CD4-positive, alpha-beta memory T cell (primary cell): Measurements from ENCODE around the gene HBEGF. TPM values are rescaled to one million over a fixed set of nuclear protein-coding genes. Genes with fewer than 3 reads are reported as not detected.
A peak's percentile ranks its signal among the peaks of the same experiment; 100 is the strongest.

Experiments used
- CTCF ChIA-PET: fragments of 350-600 bp; sonication (Branson Sonifier 250); formaldehyde crosslinking; loops from one replicate; lab custom pipeline; 2021; ENCODE audit warnings: inconsistent platforms; ENCODE audit not compliant: partially characterized antibody; lab: Charles Lee
- POLR2A ChIA-PET: fragments of 350-600 bp; sonication (Branson Sonifier 250); formaldehyde crosslinking; loops from one replicate; lab custom pipeline; 2021; ENCODE audit not compliant: partially characterized antibody; lab: Charles Lee
- DNase-seq, 5 donors: peaks; one replicate each; pipeline versions ENCODE4 v3.0.0 to v3.0.0-alpha.2; 2020 to 2022; ENCODE audit warnings: mixed read lengths in 1 of 5
- H3K27ac ChIP-seq: one replicate; pipeline ENCODE4 v1.7.0; 2013; ENCODE audit warnings: low read depth, low read length
- H3K27me3 ChIP-seq: 2 replicates; pipeline ENCODE4 v1.7.0; 2013; ENCODE audit warnings: mild to moderate bottlenecking, low read length, moderate library complexity; ENCODE audit not compliant: insufficient read depth
- H3K36me3 ChIP-seq: 2 replicates; pipeline ENCODE4 v1.7.0; 2013; ENCODE audit warnings: mild to moderate bottlenecking, low read length, moderate library complexity; ENCODE audit not compliant: insufficient read depth
- H3K4me1 ChIP-seq: 2 replicates; pipeline ENCODE4 v1.7.0; 2013; ENCODE audit warnings: mild to moderate bottlenecking, low read length, moderate library complexity; ENCODE audit not compliant: insufficient read depth
- H3K4me3 ChIP-seq, 2 donors: one replicate each; pipeline ENCODE4 v1.7.0; 2013; ENCODE audit warnings: low read length in 2 of 2, mild to moderate bottlenecking in 1 of 2
- H3K9me3 ChIP-seq, 2 donors: one replicate each; pipeline ENCODE4 v1.7.0; 2013; ENCODE audit warnings: low read length in 2 of 2, control low read depth in 1 of 2; ENCODE audit not compliant: control insufficient read depth in 1 of 2
- H3K27ac Mint-ChIP-seq, 7 donors: one replicate each; pipeline ENCODE4 v1.8.0; 2020 to 2021; ENCODE audit warnings: mixed read lengths in 7 of 7, mild to moderate bottlenecking in 6 of 7, inconsistent platforms in 3 of 7, moderate library complexity in 3 of 7
- H3K27me3 Mint-ChIP-seq, 2 donors: one replicate each; pipeline ENCODE4 v1.8.0; 2020 to 2021; ENCODE audit warnings: mixed read lengths in 2 of 2
- H3K36me3 Mint-ChIP-seq, 2 donors: one replicate each; pipeline ENCODE4 v1.8.0; 2020 to 2021; ENCODE audit warnings: mixed read lengths in 2 of 2, inconsistent platforms in 1 of 2, mild to moderate bottlenecking in 1 of 2
- H3K4me1 Mint-ChIP-seq, 4 donors: one replicate each; pipeline ENCODE4 v1.8.0; 2020 to 2021; ENCODE audit warnings: mixed read lengths in 4 of 4, mild to moderate bottlenecking in 1 of 4
- H3K4me3 Mint-ChIP-seq, 8 donors: one replicate each; pipeline ENCODE4 v1.8.0; 2020 to 2021; ENCODE audit warnings: mixed read lengths in 8 of 8, mild to moderate bottlenecking in 7 of 8, moderate library complexity in 6 of 8, inconsistent platforms in 3 of 8
- H3K9me3 Mint-ChIP-seq, 8 donors: one replicate each; pipeline ENCODE4 v1.8.0; 2020 to 2021; ENCODE audit warnings: mixed read lengths in 8 of 8, mild to moderate bottlenecking in 5 of 8, inconsistent platforms in 3 of 8, moderate library complexity in 1 of 8
- intact Hi-C: fragments of 100-400 bp; cut with micrococcal nuclease; formaldehyde crosslinking; loops from one replicate; pipeline ENCODE4 v1.15.1; 2023
- polyA plus RNA-seq, 2 donors: library from polyadenylated mRNA; unstranded; fragments of 300-500 nt; fragmentation: Illumina TruSeq; gene quantifications; one replicate each; pipeline ENCODE4 v1.2.3, GENCODE V29; 2021
- total RNA-seq, 2 experiments: library from RNA; stranded (reverse); gene quantifications; one replicate each; pipeline ENCODE4 v1.2.3, GENCODE V29; 2021

HBEGF gene
- total and polyA plus RNA-seq, 4 experiments from 2014 or later, result 0.52 to 2.4 (median 1.0) TPM

DNA sequence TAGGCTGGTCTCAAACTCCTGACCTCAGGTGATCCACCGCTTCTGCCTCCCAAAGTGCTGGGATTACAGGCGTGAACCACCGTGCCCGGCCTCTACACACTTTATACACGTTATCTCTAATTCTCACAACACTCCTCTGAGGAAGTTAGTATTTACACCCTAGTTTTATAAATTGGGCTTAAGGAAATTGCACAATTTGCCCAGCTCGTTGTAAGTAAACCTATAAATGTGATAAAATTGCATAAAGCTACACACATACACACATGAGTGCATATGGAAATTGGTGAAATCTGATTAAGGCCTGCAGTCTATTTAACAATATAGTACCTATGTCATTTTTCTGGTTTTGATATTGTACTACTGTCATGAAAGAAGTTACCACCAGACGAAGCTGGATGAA, 9.1 kb upstream of the HBEGF start:
- Histone ChIP-seq H3K27me3 (no peaks in the 10 kb centered on the region), H3K9me3 (no peaks in the 10 kb centered on the region), H3K36me3 (no peaks in the 10 kb centered on the region), H3K4me1 (peaks cover 17% of the 10 kb centered on the region), H3K4me3 (no peak overlapping the region), H3K27ac (no peak overlapping the region)
- no peak overlapping the region for H3K27ac Mint-ChIP-seq
- H3K36me3 Mint-ChIP-seq, result no peaks in the 10 kb centered on the region
- peaks cover 1 to 6% of the 10 kb centered on the region in 2 donors for H3K27me3 Mint-ChIP-seq
- H3K4me1 Mint-ChIP-seq, result peaks cover 14 to 22% (median 16%) of the 10 kb centered on the region in 4 donors
- no peak for DNase-seq
- no peaks in the 10 kb centered on the region for H3K9me3 Mint-ChIP-seq
- ChIA-PET POLR2A (no interaction called here), CTCF (interaction anchor here (0.7 to 16.4 kb wide), 13 partner anchors 9 to 364 kb away, joined by 3 to 518 read pairs (median 4); partner anchors contain the start of genes HBEGF and PFDN1)
- no peak overlapping the region for H3K4me3 Mint-ChIP-seq
- intact Hi-C loops, result loop anchor here (10.0 kb wide), 1 partner anchor 181 kb away; the partner anchor contains the start of gene CYSTM1

DNA sequence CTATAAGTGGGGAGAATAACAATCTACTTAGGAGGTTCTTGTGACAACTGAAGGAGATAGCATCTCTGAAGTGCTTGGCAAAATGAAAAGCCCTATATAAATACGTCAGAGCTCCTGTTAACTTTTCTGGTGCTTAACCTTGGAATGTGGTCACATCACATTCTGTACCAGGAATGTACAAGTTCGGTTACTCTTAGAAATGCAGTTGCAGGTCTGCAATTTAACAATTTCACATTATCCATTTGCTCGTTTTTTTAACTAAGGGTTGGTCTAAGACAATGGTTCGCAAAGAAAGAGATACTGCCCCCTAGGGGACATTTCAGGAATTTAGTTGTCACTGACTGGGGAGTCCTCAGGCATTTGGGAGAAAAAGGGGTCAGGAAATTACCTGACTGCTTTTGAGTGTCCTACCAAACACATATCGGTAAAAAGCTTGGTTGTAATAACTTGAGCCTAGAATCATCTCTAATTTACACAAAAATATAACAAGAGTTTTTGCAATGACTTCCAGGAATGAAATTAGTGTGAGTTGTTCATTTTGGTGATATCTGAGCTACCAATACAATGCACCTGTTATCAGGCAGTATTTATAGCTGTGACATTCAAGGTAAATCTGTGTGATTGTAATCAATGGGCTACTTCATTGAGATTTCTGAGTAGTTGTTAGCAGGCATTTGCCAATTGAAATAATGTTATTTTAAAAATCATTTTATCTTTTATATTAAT, 5.4 kb upstream of the HBEGF start:
- Histone ChIP-seq H3K36me3 (no peaks in the 10 kb centered on the region), H3K9me3 (no peaks in the 10 kb centered on the region), H3K27me3 (no peaks in the 10 kb centered on the region), H3K4me3 (no peak overlapping the region), H3K27ac (no peak overlapping the region), H3K4me1 (peaks cover 11% of the 10 kb centered on the region)
- Mint-ChIP-seq H3K36me3 (no peaks in the 10 kb centered on the region), H3K4me3 (peak overlapping the region in 3 of 8 donors; percentile 25 to 53 (median 49)), H3K27me3 (peaks cover 1 to 5% of the 10 kb centered on the region in 2 donors), H3K9me3 (peaks cover 0 to 2% (median 0%) of the 10 kb centered on the region in 8 donors), H3K4me1 (peaks cover 8 to 16% (median 11%) of the 10 kb centered on the region in 4 donors), H3K27ac (peak overlapping the region in 2 of 7 donors; percentile 19 to 61)
- CTCF ChIA-PET, result interaction anchor here (0.7 to 16.4 kb wide), 39 partner anchors 9 to 371 kb away, joined by 3 to 518 read pairs (median 4); partner anchors contain the start of genes IK, NDUFA2, PFDN1 and ZMAT2
- peak; percentile 70 to 81 (median 77) for DNase-seq
- POLR2A ChIA-PET, result interaction anchor here (1.0 to 1.3 kb wide), 2 partner anchors 107 to 112 kb away, joined by 3 to 4 read pairs; no protein-coding TSS in a partner anchor
- intact Hi-C loops, result loop anchor here (1.0 to 10.0 kb wide), 3 partner anchors 107 to 177 kb away; partner anchors contain the start of gene CYSTM1

DNA sequence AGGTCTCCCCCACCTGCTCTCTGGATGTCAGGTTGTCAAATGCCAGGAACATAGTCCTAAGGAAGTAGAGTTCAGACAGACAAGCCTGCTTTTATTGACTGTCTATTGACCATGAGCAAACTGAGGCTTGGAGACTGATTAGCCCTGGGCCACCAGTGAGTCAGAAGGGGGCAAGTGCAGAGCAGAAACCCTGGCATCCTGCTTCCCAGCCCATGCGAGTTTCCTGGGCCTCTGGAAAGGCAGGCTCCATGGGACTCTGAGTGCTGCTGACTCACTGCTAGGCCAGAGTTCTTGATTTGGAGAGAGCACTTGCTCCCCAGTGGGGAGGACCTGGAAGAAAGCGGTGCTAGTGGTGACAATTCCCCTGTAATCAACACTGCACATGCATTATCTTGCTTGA, 2.8 kb upstream of the HBEGF start:
- no peak for DNase-seq
- H3K36me3 ChIP-seq, result no peaks in the 10 kb centered on the region
- H3K9me3 ChIP-seq, result no peaks in the 10 kb centered on the region
- intact Hi-C loops, result loop anchor here (5.0 kb wide), 1 partner anchor 47 kb away; the partner anchor contains the start of gene PFDN1
- no peak overlapping the region for H3K27ac ChIP-seq
- no peaks in the 10 kb centered on the region for H3K27me3 ChIP-seq
- ChIA-PET POLR2A (no interaction called here), CTCF (interaction anchor here (0.6 to 16.4 kb wide), 8 partner anchors 9 to 304 kb away, joined by 3 to 518 read pairs (median 3); partner anchors contain the start of gene PFDN1)
- peaks cover 22% of the 10 kb centered on the region for H3K4me1 ChIP-seq
- Mint-ChIP-seq H3K9me3 (peaks cover 0 to 2% (median 0%) of the 10 kb centered on the region in 8 donors), H3K4me3 (peak overlapping the region in 1 of 8 donors; percentile 8), H3K27me3 (peaks cover 1 to 7% of the 10 kb centered on the region in 2 donors), H3K4me1 (peaks cover 14 to 33% (median 18%) of the 10 kb centered on the region in 4 donors), H3K36me3 (no peaks in the 10 kb centered on the region), H3K27ac (no peak overlapping the region)
- no peak overlapping the region for H3K4me3 ChIP-seq

DNA sequence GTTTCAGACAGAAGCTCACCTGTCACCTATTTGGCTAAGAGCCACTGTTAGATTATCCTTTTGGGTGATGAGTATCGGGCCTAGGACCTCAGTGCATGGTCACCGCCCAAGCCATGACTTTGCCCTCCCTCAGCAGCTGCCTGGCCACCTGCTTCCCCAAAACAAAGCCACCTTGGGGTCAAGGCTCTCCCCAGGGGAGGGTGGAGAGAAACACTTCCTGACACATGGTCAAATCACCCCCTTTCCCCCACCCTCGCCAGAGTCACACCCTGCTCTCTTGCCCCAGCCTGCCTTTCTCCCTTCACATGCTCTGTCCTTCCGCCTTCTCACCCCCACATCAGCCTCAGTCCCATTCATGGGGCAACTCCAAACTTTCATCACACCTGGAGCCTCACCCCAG, 1.7 kb upstream of the HBEGF start:
- Histone ChIP-seq H3K27me3 (no peaks in the 10 kb centered on the region), H3K27ac (no peak overlapping the region), H3K9me3 (no peaks in the 10 kb centered on the region), H3K4me3 (no peak overlapping the region), H3K4me1 (peaks cover 29% of the 10 kb centered on the region), H3K36me3 (no peaks in the 10 kb centered on the region)
- Mint-ChIP-seq H3K9me3 (peaks cover 0 to 2% (median 0%) of the 10 kb centered on the region in 8 donors), H3K36me3 (no peaks in the 10 kb centered on the region), H3K4me1 (peaks cover 19 to 44% (median 25%) of the 10 kb centered on the region in 4 donors), H3K4me3 (peak overlapping the region in 4 of 8 donors; percentile 24 to 79 (median 53)), H3K27ac (peak overlapping the region in 1 of 7 donors; percentile 59), H3K27me3 (peaks cover 1 to 7% of the 10 kb centered on the region in 2 donors)
- POLR2A ChIA-PET, result interaction anchor here (0.8 kb wide), 1 partner anchor 364 kb away, joined by 3 read pairs; no protein-coding TSS in a partner anchor
- no peak for DNase-seq
- intact Hi-C loops, result loop anchor here (5.0 kb wide), 1 partner anchor 46 kb away; the partner anchor contains the start of gene PFDN1
- CTCF ChIA-PET, result interaction anchor here (0.8 to 16.4 kb wide), 5 partner anchors 7 to 102 kb away, joined by 3 to 518 read pairs (median 12); partner anchors contain the start of gene SLC4A9

DNA sequence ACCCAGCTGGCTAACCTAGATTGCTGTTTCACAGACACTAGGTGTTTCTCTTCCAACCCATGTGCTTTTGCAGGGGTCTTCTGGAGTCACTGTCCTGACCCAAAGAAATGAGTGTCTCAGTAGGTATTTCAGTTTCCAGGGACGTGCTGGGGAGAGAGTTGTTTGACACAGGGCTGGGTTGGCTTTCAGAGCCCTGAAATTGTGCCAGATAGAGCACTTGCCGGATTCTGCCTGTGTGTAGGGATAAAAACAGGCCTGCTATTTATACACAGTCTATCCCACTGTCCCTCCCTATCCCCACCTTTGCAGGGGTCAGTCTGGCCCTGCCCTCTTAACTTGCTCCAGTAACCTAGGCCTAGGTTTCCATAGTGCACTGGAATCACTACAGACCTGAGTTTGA, 957 bp upstream of the HBEGF start:
- DNase-seq, result no peak
- intact Hi-C loops, result loop anchor here (5.0 kb wide), 1 partner anchor 45 kb away; the partner anchor contains the start of gene PFDN1
- H3K4me1 Mint-ChIP-seq, result peaks cover 26 to 51% (median 32%) of the 10 kb centered on the region in 4 donors
- Histone ChIP-seq H3K4me1 (peaks cover 36% of the 10 kb centered on the region), H3K36me3 (no peaks in the 10 kb centered on the region), H3K27me3 (no peaks in the 10 kb centered on the region), H3K9me3 (no peaks in the 10 kb centered on the region), H3K4me3 (no peak overlapping the region), H3K27ac (no peak overlapping the region)
- peaks cover 0 to 2% (median 0%) of the 10 kb centered on the region in 8 donors for H3K9me3 Mint-ChIP-seq
- CTCF ChIA-PET, result interaction anchor here (0.6 to 16.4 kb wide), 11 partner anchors 8 to 111 kb away, joined by 3 to 518 read pairs (median 6); partner anchors contain the start of gene SLC4A9
- H3K27ac Mint-ChIP-seq, result peak overlapping the region in 2 of 7 donors; percentile 42 to 74
- POLR2A ChIA-PET, result interaction anchor here (0.8 to 1.2 kb wide), 3 partner anchors 16 to 364 kb away, joined by 3 to 4 read pairs (median 3); no protein-coding TSS in a partner anchor
- no peaks in the 10 kb centered on the region for H3K36me3 Mint-ChIP-seq
- H3K27me3 Mint-ChIP-seq, result peaks cover 1 to 7% of the 10 kb centered on the region in 2 donors
- H3K4me3 Mint-ChIP-seq, result peak overlapping the region in 7 of 8 donors; percentile 38 to 86 (median 83)

DNA sequence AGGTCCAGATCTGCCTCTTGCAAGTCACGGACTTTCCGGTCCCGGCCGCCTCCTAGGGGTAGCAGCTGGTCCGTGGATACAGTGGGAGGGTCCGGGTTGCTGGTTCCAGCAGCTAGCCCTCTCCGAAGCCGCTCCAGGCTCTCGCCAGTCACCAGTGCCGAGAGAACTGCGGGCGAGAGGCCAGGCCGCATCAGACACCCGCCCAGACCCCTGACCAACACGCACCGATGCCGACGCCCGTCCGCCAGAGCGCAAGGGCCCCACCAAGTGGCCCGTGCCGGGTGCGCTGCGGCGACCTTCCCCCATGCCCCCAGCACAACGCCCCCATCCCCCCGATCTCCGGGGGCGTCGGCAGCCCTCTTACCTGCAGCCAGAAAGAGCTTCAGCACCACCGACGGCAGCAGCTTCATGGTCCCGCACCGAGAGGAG, 470 bp downstream of the HBEGF start:
- peak overlapping the region; percentile 27 for H3K27ac ChIP-seq
- peaks cover 0 to 2% (median 0%) of the 10 kb centered on the region in 8 donors for H3K9me3 Mint-ChIP-seq
- H3K9me3 ChIP-seq, result no peaks in the 10 kb centered on the region
- intact Hi-C loops, result loop anchor here (5.0 kb wide), 1 partner anchor 44 kb away; the partner anchor contains the start of gene PFDN1
- no peak for DNase-seq
- peak overlapping the region in 1 of 2 donors; percentile 28 for H3K4me3 ChIP-seq
- POLR2A ChIA-PET, result interaction anchor here (0.9 to 1.8 kb wide), 5 partner anchors 17 to 94 kb away, joined by 3 to 11 read pairs (median 3); partner anchors contain the start of gene PFDN1
- H3K36me3 ChIP-seq, result no peaks in the 10 kb centered on the region
- CTCF ChIA-PET, result interaction anchor here (0.6 to 16.4 kb wide), 17 partner anchors 9 to 374 kb away, joined by 3 to 518 read pairs (median 4); partner anchors contain the start of gene SLC4A9
- peaks cover 26 to 57% (median 36%) of the 10 kb centered on the region in 4 donors for H3K4me1 Mint-ChIP-seq
- H3K27me3 ChIP-seq, result no peaks in the 10 kb centered on the region
- peaks cover under 1 to 2% of the 10 kb centered on the region in 2 donors for H3K27me3 Mint-ChIP-seq
- H3K27ac Mint-ChIP-seq, result peak overlapping the region in 2 of 7 donors; percentile 30 to 43
- H3K4me3 Mint-ChIP-seq, result peak overlapping the region; percentile 72 to 91 (median 84)
- peaks cover 44% of the 10 kb centered on the region for H3K4me1 ChIP-seq
- H3K36me3 Mint-ChIP-seq, result no peaks in the 10 kb centered on the region
